Caco-2 (cell line): ENCODE data around the gene THBD. TPM values are rescaled to one million over a fixed set of nuclear protein-coding genes. Genes with fewer than 3 reads are reported as not detected.

ENCODE experiments used
- BruUV-seq: library from RNA; stranded (reverse); fragments of 400-500 nt; replicated peaks from 2 replicates; lab custom pipeline; 2021; lab: Mats Ljungman, UMichigan
- CTCF ChIA-PET: fragments of 300-600 bp; sonication (Branson Sonifier 250); formaldehyde crosslinking; loops from one replicate; lab custom pipeline; 2022; ENCODE audit warnings: antibody characterized with exemption; lab: Charles Lee
- POLR2A ChIA-PET: fragments of 300-600 bp; sonication (Branson Sonifier 250); formaldehyde crosslinking; loops from one replicate; lab custom pipeline; 2022; ENCODE audit warnings: antibody characterized with exemption; lab: Charles Lee
- DNase-seq, 2 experiments: peaks; one replicate each; pipeline versions ENCODE4 v3.0.0 to v3.0.0-alpha.2; 2020 to 2022
- H3K27me3 ChIP-seq: replicated peaks from 2 replicates; pipeline ENCODE4 v1.6.0; 2011; ENCODE audit warnings: low read length; ENCODE audit not compliant: control insufficient read depth, insufficient read depth
- H3K36me3 ChIP-seq: 2 replicates; pipeline ENCODE4 v1.5.1; 2011; ENCODE audit warnings: low read length; ENCODE audit not compliant: control insufficient read depth, insufficient read depth
- H3K4me1 ChIP-seq: fragments of 250-450 bp; sonication (Bioruptor Pico); 2 replicates; pipeline ENCODE4 v1.5.1; 2020; ENCODE audit warnings: mild to moderate bottlenecking
- H3K4me3 ChIP-seq: 2 replicates; pipeline ENCODE4 v1.5.1; 2011; ENCODE audit warnings: low read depth, mild to moderate bottlenecking, control low read depth, low read length
- H3K9me3 ChIP-seq: fragments of 250-450 bp; sonication (Bioruptor Pico); 2 replicates; pipeline ENCODE4 v1.5.1; 2020; ENCODE audit warnings: mild to moderate bottlenecking, moderate library complexity
- H3K27ac Mint-ChIP-seq: one replicate; pipeline ENCODE4 v1.8.0; 2022; ENCODE audit warnings: mixed read lengths; ENCODE audit not compliant: unreplicated experiment
- H3K27me3 Mint-ChIP-seq: one replicate; pipeline ENCODE4 v1.8.0; 2022; ENCODE audit warnings: mixed read lengths; ENCODE audit not compliant: insufficient read depth, unreplicated experiment
- H3K36me3 Mint-ChIP-seq: one replicate; pipeline ENCODE4 v1.8.0; 2022; ENCODE audit warnings: mild to moderate bottlenecking, mixed read lengths; ENCODE audit not compliant: insufficient read depth, unreplicated experiment
- H3K4me1 Mint-ChIP-seq: one replicate; pipeline ENCODE4 v1.8.0; 2022; ENCODE audit warnings: low read depth, mixed read lengths; ENCODE audit not compliant: unreplicated experiment
- H3K4me3 Mint-ChIP-seq: one replicate; pipeline ENCODE4 v1.8.0; 2022; ENCODE audit warnings: mild to moderate bottlenecking, moderate library complexity, mixed read lengths; ENCODE audit not compliant: unreplicated experiment
- H3K9me3 Mint-ChIP-seq: one replicate; pipeline ENCODE4 v1.8.0; 2022; ENCODE audit warnings: mixed read lengths; ENCODE audit not compliant: unreplicated experiment
- intact Hi-C: fragments of 100-400 bp; cut with micrococcal nuclease; formaldehyde crosslinking; loops from one replicate; pipeline ENCODE4 v1.10.0; 2022; ENCODE audit not compliant: unreplicated experiment
- total RNA-seq: library from RNA; stranded (reverse); gene quantifications from 2 replicates; pipeline ENCODE4 v1.2.3, GENCODE V29; 2022
- TF ChIP-seq, protein P1 (sequence below), 2 experiments: fragments of 200-600 bp in 1 of 2; IDR thresholded peaks; 1 replicate in 1 of 2; 2 replicates in 1 of 2; pipeline versions ENCODE4 v1.5.1 to v1.8.0; 2011 to 2022; ENCODE audit warnings: antibody characterized with exemption in 1 of 2, control low read depth in 1 of 2, inconsistent platforms in 1 of 2, low read depth in 1 of 2, low read length in 1 of 2, mild to moderate bottlenecking in 1 of 2, moderate library complexity in 1 of 2; ENCODE audit not compliant: insufficient read depth in 1 of 2, severe bottlenecking in 1 of 2, unreplicated experiment in 1 of 2

The THBD gene
- total RNA-seq, 1 experiment from 2014 or later = 0.77 TPM

DNA sequence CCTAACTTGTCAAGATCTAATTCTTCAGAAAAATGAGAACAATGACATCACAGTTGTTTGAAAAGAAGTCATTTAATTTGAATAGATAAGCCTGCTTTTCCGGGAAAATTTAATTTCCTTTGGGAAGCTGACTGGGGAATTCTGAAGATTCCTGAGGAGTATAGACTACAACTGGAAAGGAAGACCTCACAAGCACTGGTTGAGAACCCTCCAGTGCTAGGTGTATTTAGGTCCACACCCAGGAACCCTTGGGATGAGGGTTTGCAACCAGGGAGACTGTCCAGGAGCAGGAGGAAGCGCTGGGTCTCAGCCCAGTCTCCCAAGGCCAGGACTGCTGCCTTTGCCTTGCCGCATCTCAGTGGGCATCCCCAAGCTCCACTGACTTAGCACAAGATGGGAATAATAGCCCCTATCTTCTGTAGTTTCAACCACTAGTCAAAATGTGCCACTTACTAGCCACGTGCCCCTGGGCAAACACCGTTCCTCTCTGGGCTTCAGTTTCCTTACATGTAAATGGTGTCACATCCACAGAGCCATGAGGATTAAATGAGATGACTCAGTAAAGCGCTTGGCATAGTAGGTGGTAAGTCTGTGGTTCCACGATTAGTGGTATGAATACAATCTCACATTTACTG lies 43.5 kb upstream of the THBD start:
- Mint-ChIP-seq H3K27me3 (no peaks in the 10 kb centered on the region), H3K27ac (no peak overlapping the region), H3K4me3 (no peak overlapping the region), H3K4me1 (no peaks in the 10 kb centered on the region), H3K36me3 (peaks cover 1% of the 10 kb centered on the region), H3K9me3 (no peaks in the 10 kb centered on the region)
- H3K4me1 ChIP-seq = no peaks in the 10 kb centered on the region
- no peaks in the 10 kb centered on the region for H3K27me3 ChIP-seq
- TF ChIP-seq, protein P1, sequence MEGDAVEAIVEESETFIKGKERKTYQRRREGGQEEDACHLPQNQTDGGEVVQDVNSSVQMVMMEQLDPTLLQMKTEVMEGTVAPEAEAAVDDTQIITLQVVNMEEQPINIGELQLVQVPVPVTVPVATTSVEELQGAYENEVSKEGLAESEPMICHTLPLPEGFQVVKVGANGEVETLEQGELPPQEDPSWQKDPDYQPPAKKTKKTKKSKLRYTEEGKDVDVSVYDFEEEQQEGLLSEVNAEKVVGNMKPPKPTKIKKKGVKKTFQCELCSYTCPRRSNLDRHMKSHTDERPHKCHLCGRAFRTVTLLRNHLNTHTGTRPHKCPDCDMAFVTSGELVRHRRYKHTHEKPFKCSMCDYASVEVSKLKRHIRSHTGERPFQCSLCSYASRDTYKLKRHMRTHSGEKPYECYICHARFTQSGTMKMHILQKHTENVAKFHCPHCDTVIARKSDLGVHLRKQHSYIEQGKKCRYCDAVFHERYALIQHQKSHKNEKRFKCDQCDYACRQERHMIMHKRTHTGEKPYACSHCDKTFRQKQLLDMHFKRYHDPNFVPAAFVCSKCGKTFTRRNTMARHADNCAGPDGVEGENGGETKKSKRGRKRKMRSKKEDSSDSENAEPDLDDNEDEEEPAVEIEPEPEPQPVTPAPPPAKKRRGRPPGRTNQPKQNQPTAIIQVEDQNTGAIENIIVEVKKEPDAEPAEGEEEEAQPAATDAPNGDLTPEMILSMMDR (IDR thresholded peaks at IDR 0.05; ENCODE audit: insufficient read depth in 1 of 2, low read depth in 1 of 2, low read length in 1 of 2, severe bottlenecking in 1 of 2, unreplicated experiment in 1 of 2) = no peak
- BruUV-seq = no TSS peak
- no peaks in the 10 kb centered on the region for H3K36me3 ChIP-seq
- no peak overlapping the region for H3K4me3 ChIP-seq
- CTCF ChIA-PET = interaction anchor here (1.0 kb wide), 1 partner anchor 72 kb away, joined by 3 read pairs; no protein-coding TSS in a partner anchor
- no peaks in the 10 kb centered on the region for H3K9me3 ChIP-seq
- POLR2A ChIA-PET = no interaction called here
- DNase-seq = no peak
- intact Hi-C loops = no loop called here

DNA sequence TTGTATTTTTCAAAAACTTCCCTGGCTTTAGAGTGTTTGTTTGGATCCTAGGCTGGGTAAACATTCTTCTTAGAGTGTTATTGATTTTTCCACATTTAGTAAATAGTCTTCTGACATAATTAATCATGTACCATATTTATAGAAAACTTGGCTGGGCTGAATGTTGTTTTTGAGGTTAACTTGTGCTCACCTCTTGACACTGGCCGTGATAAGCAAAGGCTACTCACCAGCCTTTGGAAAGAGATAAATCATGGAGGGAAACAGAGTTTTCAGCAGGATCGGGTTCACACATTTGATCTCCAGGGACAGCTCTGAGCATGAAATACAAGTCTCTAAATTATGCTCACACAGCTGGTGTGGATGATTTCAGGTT lies 42.9 kb upstream of the THBD start:
- intact Hi-C loops = no loop called here

DNA sequence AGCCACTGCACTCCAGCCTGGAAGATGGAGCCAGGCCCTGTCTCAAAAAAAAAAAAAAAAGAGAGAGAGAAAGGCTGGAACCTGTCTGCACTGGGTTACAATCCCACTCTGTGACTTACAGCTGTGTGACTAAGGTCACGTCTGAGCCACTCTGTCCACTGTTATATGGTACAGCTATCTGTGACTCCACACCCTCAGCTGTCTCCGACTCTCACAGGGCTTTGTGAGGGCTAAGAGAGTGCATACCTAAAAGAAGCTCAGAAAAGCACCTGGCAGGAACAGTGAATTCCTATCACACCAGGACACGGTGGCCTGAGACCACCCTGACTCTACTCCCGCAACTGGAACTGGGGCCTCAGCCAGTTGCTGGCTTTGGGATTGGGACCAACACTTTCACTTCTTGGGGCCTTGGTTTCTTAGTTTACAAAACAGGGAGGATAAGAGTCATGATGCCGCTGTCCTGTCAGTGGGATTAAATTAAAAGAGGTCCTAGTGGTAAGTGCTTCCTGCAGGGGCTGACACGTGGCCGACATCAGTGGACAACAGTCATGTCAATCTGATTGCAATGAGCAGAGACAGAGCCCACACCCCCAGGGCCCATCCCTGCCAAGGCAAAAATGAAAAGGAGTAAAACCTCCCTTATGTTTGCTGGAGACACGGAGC lies 42.4 kb upstream of the THBD start:
- Mint-ChIP-seq H3K9me3 (no peaks in the 10 kb centered on the region), H3K4me1 (no peaks in the 10 kb centered on the region), H3K4me3 (no peak overlapping the region), H3K36me3 (no peaks in the 10 kb centered on the region), H3K27ac (no peak overlapping the region), H3K27me3 (no peaks in the 10 kb centered on the region)
- ChIA-PET CTCF (interaction anchor here (1.0 kb wide), 1 partner anchor 73 kb away, joined by 3 read pairs; no protein-coding TSS in a partner anchor), POLR2A (interaction anchor here (0.6 kb wide), 1 partner anchor 166 kb away, joined by 13 read pairs; no protein-coding TSS in a partner anchor)
- TF ChIP-seq, protein P1 (IDR thresholded peaks at IDR 0.05; ENCODE audit: insufficient read depth in 1 of 2, low read depth in 1 of 2, low read length in 1 of 2, severe bottlenecking in 1 of 2, unreplicated experiment in 1 of 2) = no peak
- Histone ChIP-seq H3K36me3 (no peaks in the 10 kb centered on the region), H3K9me3 (no peaks in the 10 kb centered on the region), H3K4me3 (no peak overlapping the region), H3K4me1 (no peaks in the 10 kb centered on the region), H3K27me3 (no peaks in the 10 kb centered on the region)
- BruUV-seq = no TSS peak
- no peak for DNase-seq
- intact Hi-C loops = no loop called here

More for the DNA sequence above, 42.9 kb upstream of the THBD start:
- H3K4me1 Mint-ChIP-seq = no peaks in the 10 kb centered on the region
- no peaks in the 10 kb centered on the region for H3K36me3 ChIP-seq
- H3K4me1 ChIP-seq = no peaks in the 10 kb centered on the region
- H3K4me3 ChIP-seq = no peak overlapping the region
- CTCF ChIA-PET = interaction anchor here (1.0 kb wide), 1 partner anchor 72 kb away, joined by 3 read pairs; no protein-coding TSS in a partner anchor
- H3K9me3 Mint-ChIP-seq = no peaks in the 10 kb centered on the region
- no peaks in the 10 kb centered on the region for H3K9me3 ChIP-seq
- H3K36me3 Mint-ChIP-seq = no peaks in the 10 kb centered on the region
- POLR2A ChIA-PET = no interaction called here
- H3K27me3 Mint-ChIP-seq = no peaks in the 10 kb centered on the region
- H3K27me3 ChIP-seq = no peaks in the 10 kb centered on the region
- H3K27ac Mint-ChIP-seq = no peak overlapping the region
- H3K4me3 Mint-ChIP-seq = no peak overlapping the region
- DNase-seq = no peak
- BruUV-seq = no TSS peak
- TF ChIP-seq, protein P1 (IDR thresholded peaks at IDR 0.05; ENCODE audit: insufficient read depth in 1 of 2, low read depth in 1 of 2, low read length in 1 of 2, severe bottlenecking in 1 of 2, unreplicated experiment in 1 of 2) = no peak
